PC-3 (cell line): ENCODE results near the gene C4orf36.
"Not testable (repeated sequence)": the region's sequence is repeated elsewhere in the genome, so short reads cannot be mapped to it uniquely, and the experiment has no call there.

Experiments
- CTCF ChIP-seq: fragments of 300-600 bp; sonication (generic); conservative IDR thresholded peaks from 2 replicates; pipeline ENCODE4 v1.5.1; 2017; ENCODE audit warnings: antibody characterized with exemption, low read depth, mild to moderate bottlenecking, low read length
- EZH2 ChIP-seq: fragments of 300-600 bp; sonication (generic); IDR thresholded peaks from one replicate; pipeline ENCODE4 v1.6.1; 2017; ENCODE audit warnings: antibody characterized with exemption, mild to moderate bottlenecking, low read length; ENCODE audit not compliant: unreplicated experiment
- EZH2phosphoT487 ChIP-seq: fragments of 300-600 bp; sonication (generic); IDR thresholded peaks from 2 replicates; pipeline ENCODE4 v1.6.1; 2018; ENCODE audit warnings: mild to moderate bottlenecking, antibody characterized with exemption, low read length, borderline replicate concordance

GRCh38 chr4:86875436-86875835, 16.8 kb downstream of the C4orf36 start:
- not testable (repeated sequence) for TF ChIP-seq EZH2, EZH2phosphoT487, CTCF
